GM20000 (cell line): Measurements from ENCODE around the gene ASTN1.

Experiments used
- DNase-seq: peaks from one replicate; pipeline ENCODE4 v3.0.0; 2012; ENCODE audit warnings: low spot score
- CTCF ChIP-seq: IDR thresholded peaks from 2 replicates; pipeline ENCODE4 v1.5.1; 2012; ENCODE audit warnings: mild to moderate bottlenecking, control low read depth; ENCODE audit errors: extremely low read depth, missing control alignments

The ASTN1 gene

DNA sequence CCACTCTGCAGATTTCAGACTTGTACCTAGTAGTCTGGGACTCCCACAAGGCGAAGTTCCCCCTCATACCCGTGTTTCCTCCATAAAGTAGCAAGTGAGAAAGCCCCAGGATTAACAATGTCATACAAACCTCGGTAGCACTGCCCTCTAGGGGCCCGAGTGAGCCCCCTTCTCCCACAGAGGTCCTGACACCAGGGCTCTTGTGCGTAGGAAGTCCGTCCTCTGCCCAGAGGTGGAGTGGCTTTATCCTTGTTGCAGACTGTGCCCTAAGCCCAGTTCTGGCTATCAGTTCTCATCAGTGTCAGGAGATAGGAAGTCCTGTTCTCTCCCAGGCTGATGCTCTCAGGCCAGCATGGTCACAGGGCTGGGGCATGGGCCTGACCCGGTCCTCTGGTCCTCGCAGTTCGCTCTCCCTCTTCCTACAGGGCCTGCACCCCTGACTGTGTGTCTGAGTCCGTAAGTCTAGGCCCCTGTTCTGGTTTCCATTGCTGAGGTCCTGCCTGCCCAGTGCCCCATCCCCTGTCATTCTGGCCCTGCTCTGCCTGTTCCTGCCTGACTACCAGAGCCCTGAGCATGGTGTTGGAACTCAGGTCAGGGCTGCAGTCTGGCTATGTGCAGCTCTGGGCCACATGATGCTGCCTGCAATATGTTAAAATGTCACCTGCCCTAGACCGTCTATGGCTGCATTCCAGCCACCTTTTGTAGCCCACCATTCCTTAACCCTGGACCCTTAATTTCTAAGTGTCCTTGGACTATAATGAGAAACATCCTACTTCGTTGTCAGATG, 285.6 kb downstream of the ASTN1 start:
- TF ChIP-seq CTCF = peak; percentile 7
- no peak for DNase-seq

- DNase-seq = no peak
- no peak for TF ChIP-seq CTCF
Observed at GRCh38 chr1:176877557-176877956, 287.0 kb downstream of the ASTN1 start.

- TF ChIP-seq CTCF = no peak
Observed at GRCh38 chr1:176876966-176877515, 287.5 kb downstream of the ASTN1 start.

GRCh38 chr1:176869577-176869976, 294.9 kb downstream of the ASTN1 start:
- DNase-seq = no peak
- no peak for TF ChIP-seq CTCF

More at GRCh38 chr1:176876966-176877515, 287.5 kb downstream of the ASTN1 start:
- no peak for DNase-seq

- TF ChIP-seq CTCF = no peak
Observed at GRCh38 chr1:176866011-176866714, 298.3 kb downstream of the ASTN1 start.

DNA sequence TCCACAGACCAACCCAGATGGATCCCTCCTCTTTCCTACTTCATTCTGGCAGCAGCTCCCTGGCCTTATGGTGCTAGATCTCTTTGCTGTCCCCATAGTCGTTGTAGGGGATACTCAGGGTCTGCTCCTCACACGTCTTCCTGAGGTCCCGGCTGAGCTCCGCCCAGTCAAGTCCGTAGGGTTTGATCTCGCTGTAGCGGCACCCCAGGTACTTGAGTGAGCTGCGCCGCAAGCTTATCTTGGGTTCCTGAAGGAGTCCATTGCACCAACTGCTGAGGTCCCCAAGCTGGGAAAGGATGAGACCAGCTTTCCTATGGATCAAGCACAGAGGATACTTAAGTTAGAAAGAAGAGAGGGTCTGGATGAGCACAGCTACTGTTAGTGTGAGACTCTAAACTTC, 300.3 kb downstream of the ASTN1 start:
- DNase-seq = no peak

More at GRCh38 chr1:176866011-176866714, 298.3 kb downstream of the ASTN1 start:
- DNase-seq = no peak

More for the DNA sequence above, 300.3 kb downstream of the ASTN1 start:
- TF ChIP-seq CTCF = no peak
